NT2/D1 (cell line): Measurements from ENCODE around the gene MEIS1.

Experiments
- DNase-seq: peaks from one replicate; pipeline ENCODE4 v3.0.0-alpha.2; 2011; ENCODE audit warnings: low read depth, low spot score
- H3K27me3 ChIP-seq: 2 replicates; pipeline ENCODE4 v1.6.0; 2011; ENCODE audit warnings: mild to moderate bottlenecking; ENCODE audit not compliant: insufficient read length, insufficient read depth
- H3K36me3 ChIP-seq: 2 replicates; pipeline ENCODE4 v1.6.1; 2011; ENCODE audit warnings: mild to moderate bottlenecking, low read length, mixed read lengths; ENCODE audit not compliant: insufficient read depth, insufficient read length
- H3K4me1 ChIP-seq: 2 replicates; pipeline ENCODE4 v1.5.1; 2011; ENCODE audit not compliant: insufficient read depth, insufficient read length
- H3K4me3 ChIP-seq: 2 replicates; pipeline ENCODE4 v1.5.1; 2011; ENCODE audit warnings: low read depth; ENCODE audit not compliant: insufficient read length
- H3K9ac ChIP-seq: 2 replicates; pipeline ENCODE4 v1.6.0; 2011; ENCODE audit warnings: low read depth; ENCODE audit not compliant: insufficient read length
- H3K9me3 ChIP-seq: 2 replicates; pipeline ENCODE4 v1.5.1; 2011; ENCODE audit warnings: mild to moderate bottlenecking, low read length; ENCODE audit not compliant: insufficient read depth
- SUZ12 ChIP-seq: IDR thresholded peaks from 2 replicates; pipeline ENCODE4 v1.6.1; 2011; ENCODE audit not compliant: insufficient read length, insufficient read depth; ENCODE audit errors: extremely low read depth
- YY1 ChIP-seq: IDR thresholded peaks from 2 replicates; pipeline ENCODE4 v1.6.1; 2011; ENCODE audit not compliant: insufficient read length, insufficient read depth
- ZNF274 ChIP-seq: IDR thresholded peaks from 2 replicates; pipeline ENCODE4 v1.6.1; 2011; ENCODE audit warnings: mild to moderate bottlenecking, low read depth, low read length

Gene MEIS1

DNA sequence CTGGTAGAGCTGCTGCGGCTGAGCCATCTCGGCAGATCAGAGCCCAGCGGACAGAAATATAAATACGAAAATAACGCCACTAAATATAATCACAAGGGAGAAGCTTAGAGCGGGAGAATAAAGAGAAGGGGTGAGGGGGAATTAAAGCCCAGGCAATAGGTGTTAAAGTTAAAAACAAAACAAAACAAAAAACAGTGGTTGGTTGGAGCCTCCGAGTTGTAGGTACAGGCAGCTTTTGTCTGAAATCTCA lies 1.3 kb upstream of the MEIS1 start:
- Histone ChIP-seq H3K9me3 (no peaks in the 10 kb centered on the region), H3K9ac (peak overlapping the region; percentile 74), H3K36me3 (no peaks in the 10 kb centered on the region), H3K4me3 (peak overlapping the region; percentile 47), H3K27me3 (peaks cover 95% of the 10 kb centered on the region), H3K4me1 (no peaks in the 10 kb centered on the region)
- no peak for DNase-seq
- TF ChIP-seq SUZ12, result no peak
- TF ChIP-seq ZNF274, result no peak
- no peak for TF ChIP-seq YY1

GRCh38 chr2:66433945-66434678 lies 813 bp upstream of the MEIS1 start:
- no peak for DNase-seq
- Histone ChIP-seq H3K9ac (peak overlapping the region; percentile 74), H3K4me1 (peaks cover 1% of the 10 kb centered on the region), H3K27me3 (peaks cover 95% of the 10 kb centered on the region), H3K9me3 (no peaks in the 10 kb centered on the region), H3K36me3 (no peaks in the 10 kb centered on the region), H3K4me3 (peak overlapping the region; percentile 47)
- no peak for TF ChIP-seq ZNF274
- TF ChIP-seq YY1, result no peak
- TF ChIP-seq SUZ12, result no peak

- H3K27me3 ChIP-seq, result peaks cover 94% of the 10 kb centered on the region
Observed at GRCh38 chr2:66435549-66435875, 587 bp downstream of the MEIS1 start.

GRCh38 chr2:66435963-66436362 lies 1.0 kb downstream of the MEIS1 start:
- Histone ChIP-seq H3K9ac (no peak overlapping the region), H3K9me3 (no peaks in the 10 kb centered on the region), H3K4me3 (no peak overlapping the region), H3K4me1 (peaks cover 4% of the 10 kb centered on the region), H3K27me3 (peaks cover 94% of the 10 kb centered on the region), H3K36me3 (no peaks in the 10 kb centered on the region)
- no peak for DNase-seq
- TF ChIP-seq YY1, result no peak

More at GRCh38 chr2:66435549-66435875, 587 bp downstream of the MEIS1 start:
- H3K36me3 ChIP-seq, result no peaks in the 10 kb centered on the region
- no peak overlapping the region for H3K9ac ChIP-seq
- no peak for TF ChIP-seq SUZ12
- TF ChIP-seq YY1, result no peak
- TF ChIP-seq ZNF274, result no peak
- no peak for DNase-seq
- peaks cover 4% of the 10 kb centered on the region for H3K4me1 ChIP-seq
- H3K4me3 ChIP-seq, result no peak overlapping the region
- H3K9me3 ChIP-seq, result no peaks in the 10 kb centered on the region

- TF ChIP-seq YY1 (no peak), ZNF274 (no peak)
- Histone ChIP-seq H3K9me3 (no peaks in the 10 kb centered on the region), H3K27me3 (peaks cover 94% of the 10 kb centered on the region), H3K9ac (no peak overlapping the region), H3K4me1 (peaks cover 4% of the 10 kb centered on the region), H3K36me3 (no peaks in the 10 kb centered on the region), H3K4me3 (no peak overlapping the region)
- no peak for DNase-seq
Observed at GRCh38 chr2:66436581-66437001, 1.7 kb downstream of the MEIS1 start.

GRCh38 chr2:66437109-66437690 lies 2.3 kb downstream of the MEIS1 start:
- Histone ChIP-seq H3K9me3 (no peaks in the 10 kb centered on the region), H3K4me3 (no peak overlapping the region), H3K36me3 (no peaks in the 10 kb centered on the region), H3K27me3 (peaks cover 94% of the 10 kb centered on the region), H3K9ac (no peak overlapping the region), H3K4me1 (peaks cover 4% of the 10 kb centered on the region)
- TF ChIP-seq SUZ12 (peak; percentile 6), YY1 (no peak)
- no peak for DNase-seq

DNA sequence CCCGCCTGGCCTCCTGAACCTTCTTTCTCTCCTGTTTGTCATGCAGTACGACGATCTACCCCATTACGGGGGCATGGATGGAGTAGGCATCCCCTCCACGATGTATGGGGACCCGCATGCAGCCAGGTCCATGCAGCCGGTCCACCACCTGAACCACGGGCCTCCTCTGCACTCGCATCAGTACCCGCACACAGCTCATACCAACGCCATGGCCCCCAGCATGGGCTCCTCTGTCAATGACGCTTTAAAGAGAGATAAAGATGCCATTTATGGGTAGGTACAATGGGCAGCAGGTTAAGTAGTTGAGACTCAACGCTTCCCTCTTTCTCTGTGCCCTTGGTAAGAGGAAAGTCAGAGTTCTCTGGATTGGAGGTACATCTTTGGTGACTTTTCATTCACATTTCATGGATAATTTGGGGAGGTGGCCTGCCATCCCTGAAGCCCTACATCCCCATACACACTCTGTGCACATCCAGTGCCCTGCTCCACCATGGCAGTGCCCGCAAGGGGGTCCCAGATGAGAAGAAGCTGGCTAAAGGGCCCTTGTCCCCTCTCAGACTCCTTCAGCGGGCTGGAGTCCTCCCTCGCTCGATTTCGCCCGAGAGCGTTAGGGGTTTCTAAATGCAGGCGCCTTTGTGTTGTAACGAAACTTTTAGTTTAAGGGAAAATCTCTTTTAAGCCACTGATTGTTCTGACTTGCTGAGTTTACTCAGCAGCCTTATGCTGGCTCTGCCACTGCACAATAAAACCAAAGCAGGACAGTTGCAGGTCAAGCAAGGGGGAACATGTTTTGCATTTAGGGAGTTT lies 3.0 kb downstream of the MEIS1 start:
- DNase-seq, result no peak
- H3K4me3 ChIP-seq, result no peak overlapping the region
- TF ChIP-seq ZNF274 (no peak), YY1 (no peak), SUZ12 (peak; percentile 1)
- no peaks in the 10 kb centered on the region for H3K36me3 ChIP-seq
- peaks cover 4% of the 10 kb centered on the region for H3K4me1 ChIP-seq
- H3K27me3 ChIP-seq, result peaks cover 95% of the 10 kb centered on the region
- H3K9me3 ChIP-seq, result no peaks in the 10 kb centered on the region
- H3K9ac ChIP-seq, result no peak overlapping the region
